Stomach (tissue), 4 donors: Measurements from ENCODE around the gene DACH1.

Source experiments
- CTCF ChIP-seq, 7 experiments: fragments of 450-650 bp in 4 of 7; fragments of 200-600 bp in 3 of 7; sonication (generic) in 3 of 7; IDR thresholded peaks; one replicate each; pipeline ENCODE4 v1.5.1; 2016 to 2019; ENCODE audit warnings: antibody characterized with exemption in 7 of 7, control low read depth in 2 of 7, mild to moderate bottlenecking in 1 of 7
- POLR2AphosphoS5 ChIP-seq, 3 donors: sonication (generic); formaldehyde crosslinking; IDR thresholded peaks; one replicate each; pipeline ENCODE4 v1.6.1; 2016; ENCODE audit warnings: antibody characterized with exemption in 3 of 3

DNA sequence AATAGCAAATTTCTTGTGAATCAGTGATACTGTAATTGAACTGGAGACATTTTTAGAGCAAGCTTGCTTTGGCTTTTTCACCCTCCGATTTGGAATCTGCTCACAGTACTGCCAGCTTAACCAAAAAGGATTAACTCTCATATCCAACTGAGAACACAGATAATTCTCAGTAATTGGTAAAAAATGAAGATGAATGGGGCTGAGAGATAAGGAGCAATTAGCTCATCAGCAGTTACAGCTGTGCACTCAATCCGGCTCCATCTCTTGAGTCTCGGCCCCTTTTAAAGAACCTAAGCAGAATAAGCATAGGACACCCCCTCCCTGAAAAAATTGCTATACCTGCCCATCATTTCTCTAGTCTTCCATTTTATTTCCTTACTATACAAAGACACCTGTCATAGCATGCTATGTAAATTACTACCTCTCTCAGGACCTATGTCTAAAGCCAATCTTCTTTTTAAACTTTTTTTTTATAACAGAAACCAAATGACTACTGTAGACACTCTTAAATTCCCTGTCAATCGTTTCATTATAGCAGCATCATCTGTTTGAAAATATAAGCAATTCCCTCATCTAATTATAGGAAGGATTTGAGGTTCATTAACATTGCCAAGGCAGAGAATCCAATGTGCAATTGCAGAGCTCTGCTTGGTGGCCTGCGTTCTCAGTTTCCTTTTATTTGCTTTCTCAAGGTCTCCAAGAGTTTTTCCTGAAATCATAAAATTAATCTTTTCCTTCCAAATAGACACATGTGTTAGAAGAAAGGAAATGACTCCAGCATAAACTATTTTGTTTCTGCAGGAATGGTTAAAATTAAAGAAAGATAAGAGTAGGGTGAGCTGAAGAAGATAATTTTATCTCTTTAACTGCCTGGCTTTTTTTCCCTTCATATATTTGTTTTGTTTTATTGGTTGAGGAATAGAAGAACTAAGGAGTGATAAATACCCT lies 242.1 kb downstream of the DACH1 start:
- TF ChIP-seq CTCF (IDR thresholded peaks at IDR 0.05) (no peak), POLR2AphosphoS5 (IDR thresholded peaks at IDR 0.05) (no peak)
